ENCODE data around the gene TSKS.

The TSKS gene

DNA sequence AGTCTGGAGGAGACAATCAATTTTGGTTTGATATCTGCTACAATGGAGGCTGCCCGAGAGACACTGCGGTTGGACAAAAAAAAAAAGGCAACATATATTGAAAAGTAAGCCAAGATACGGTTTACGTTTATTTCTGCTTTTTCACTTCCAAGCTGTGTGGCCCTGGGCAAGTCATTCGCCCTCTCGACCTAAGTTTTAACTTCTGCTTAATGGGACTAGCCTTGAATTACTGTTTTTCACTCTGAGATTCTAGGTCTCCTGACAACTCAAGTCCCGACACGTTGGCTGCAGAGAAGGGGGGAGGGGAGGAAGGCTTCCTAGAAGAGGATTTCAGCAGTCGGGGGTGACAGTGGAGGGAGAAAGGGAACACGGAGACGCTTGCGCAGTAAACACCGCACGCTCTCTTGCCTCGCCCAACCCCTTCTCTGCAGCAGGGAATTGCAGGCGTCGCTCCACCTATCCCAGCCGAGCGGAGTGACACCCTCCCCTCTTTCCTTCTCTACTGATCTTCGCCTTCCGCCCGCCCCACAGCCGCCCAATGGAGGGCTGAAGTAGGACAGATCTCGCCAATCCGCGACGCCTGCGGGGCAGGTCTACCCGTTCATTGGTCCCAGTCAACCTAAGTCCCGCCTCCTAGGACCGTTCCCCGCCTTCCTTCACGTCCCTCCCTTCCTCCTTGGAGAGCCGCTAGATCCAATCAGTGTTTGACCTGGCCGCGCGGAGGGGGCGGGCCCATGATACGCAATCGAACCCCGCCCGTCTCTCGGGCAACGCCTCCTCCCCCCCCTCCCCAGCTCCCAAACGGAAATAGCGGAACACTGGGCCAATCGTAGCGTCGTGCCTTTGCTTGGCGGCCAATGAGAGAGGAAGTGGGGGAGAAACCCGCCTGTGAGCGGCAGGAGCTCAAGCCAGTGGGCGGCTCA, 3.2 kb upstream of the TSKS start:
- no peaks in the 10 kb centered on the region for H3K9me3 ChIP-seq (ENCODE audit: control insufficient read depth, insufficient read depth, low read length)
- H3K36me3 ChIP-seq (ENCODE audit: control insufficient read depth, insufficient read depth, low read length): no peaks in the 10 kb centered on the region
- no peaks in the 10 kb centered on the region for H3K27me3 ChIP-seq (ENCODE audit: control insufficient read depth, insufficient read depth, low read length)
- H3K9ac ChIP-seq (ENCODE audit: low read depth, low read length): peak overlapping the region; percentile 92
- peak overlapping the region; percentile 98 for H3K27ac ChIP-seq (ENCODE audit: low read depth, low read length)
- peaks cover 16% of the 10 kb centered on the region; the same call in 1 of the 2 replicates for H3K4me1 ChIP-seq (ENCODE audit: control insufficient read depth, insufficient read depth, low read length)
- H3K4me3 ChIP-seq (ENCODE audit: low read depth, low read length): peak overlapping the region; percentile 60

DNA sequence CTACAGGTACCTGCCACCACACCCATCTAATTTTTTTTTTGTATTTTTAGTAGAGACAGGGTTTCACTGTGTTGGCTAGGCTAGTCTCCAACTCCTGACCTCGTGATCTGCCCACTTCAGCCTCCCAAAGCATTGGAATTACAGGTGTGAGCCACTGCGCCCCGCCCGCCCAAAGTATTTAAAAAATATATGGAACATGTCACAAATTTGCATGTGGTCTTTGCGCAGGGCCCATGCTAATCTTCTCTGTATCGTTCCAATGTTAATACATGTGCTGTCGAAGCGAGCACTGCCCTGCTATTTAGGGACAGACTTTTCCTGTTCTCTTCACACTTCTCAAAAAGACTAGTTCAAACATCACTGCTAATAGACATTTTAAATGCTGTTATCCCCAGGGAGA, 1.2 kb upstream of the TSKS start:
- Histone ChIP-seq H3K27ac (ENCODE audit: low read depth, low read length) (no peak overlapping the region), H3K27me3 (ENCODE audit: control insufficient read depth, insufficient read depth, low read length) (no peaks in the 10 kb centered on the region), H3K4me3 (ENCODE audit: low read depth, low read length) (no peak overlapping the region), H3K36me3 (ENCODE audit: control insufficient read depth, insufficient read depth, low read length) (no peaks in the 10 kb centered on the region), H3K9me3 (ENCODE audit: control insufficient read depth, insufficient read depth, low read length) (no peaks in the 10 kb centered on the region), H3K9ac (ENCODE audit: low read depth, low read length) (no peak overlapping the region), H3K4me1 (ENCODE audit: control insufficient read depth, insufficient read depth, low read length) (peaks cover 16% of the 10 kb centered on the region; the same call in 1 of the 2 replicates)

DNA sequence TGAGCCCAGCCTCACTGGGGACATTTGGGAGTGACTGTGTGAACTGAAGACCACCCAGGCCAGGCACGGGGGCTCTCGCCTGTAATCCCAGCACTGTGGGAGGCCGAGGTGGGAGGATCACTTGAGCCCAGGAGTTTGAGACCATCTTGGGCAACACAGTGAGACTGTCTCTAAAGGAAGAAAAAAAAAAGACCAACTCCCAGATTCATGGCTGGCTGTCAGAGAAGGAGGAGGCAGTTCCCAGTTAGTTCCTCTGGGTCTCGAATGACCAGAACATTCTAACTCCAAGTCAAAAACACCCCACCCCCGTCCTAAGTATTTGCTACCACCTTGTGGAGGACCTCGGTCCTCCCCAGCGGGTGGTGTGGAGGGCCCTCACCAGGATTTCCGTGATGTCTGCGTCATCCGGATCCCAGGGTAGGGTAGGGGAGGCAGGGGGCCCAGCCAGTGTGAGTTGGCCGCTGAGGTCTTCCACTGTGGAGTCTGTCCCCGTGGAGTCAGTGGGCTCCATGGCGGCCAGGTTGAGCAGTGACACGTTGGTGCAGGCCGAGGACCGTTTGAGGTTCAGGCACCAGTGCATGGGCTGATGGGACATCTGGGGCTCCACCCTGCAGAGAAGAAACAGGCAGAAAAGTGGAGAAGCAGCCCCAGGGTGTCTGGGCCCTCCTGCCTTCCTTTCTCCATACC, 1.3 kb downstream of the TSKS start:
- Histone ChIP-seq H3K27ac (ENCODE audit: low read depth, low read length) (no peak overlapping the region), H3K27me3 (ENCODE audit: control insufficient read depth, insufficient read depth, low read length) (no peaks in the 10 kb centered on the region), H3K36me3 (ENCODE audit: control insufficient read depth, insufficient read depth, low read length) (no peaks in the 10 kb centered on the region), H3K9me3 (ENCODE audit: control insufficient read depth, insufficient read depth, low read length) (no peaks in the 10 kb centered on the region), H3K9ac (ENCODE audit: low read depth, low read length) (no peak overlapping the region), H3K4me1 (ENCODE audit: control insufficient read depth, insufficient read depth, low read length) (peaks cover 9% of the 10 kb centered on the region; the same call in 1 of the 2 replicates), H3K4me3 (ENCODE audit: low read depth, low read length) (no peak overlapping the region)

DNA sequence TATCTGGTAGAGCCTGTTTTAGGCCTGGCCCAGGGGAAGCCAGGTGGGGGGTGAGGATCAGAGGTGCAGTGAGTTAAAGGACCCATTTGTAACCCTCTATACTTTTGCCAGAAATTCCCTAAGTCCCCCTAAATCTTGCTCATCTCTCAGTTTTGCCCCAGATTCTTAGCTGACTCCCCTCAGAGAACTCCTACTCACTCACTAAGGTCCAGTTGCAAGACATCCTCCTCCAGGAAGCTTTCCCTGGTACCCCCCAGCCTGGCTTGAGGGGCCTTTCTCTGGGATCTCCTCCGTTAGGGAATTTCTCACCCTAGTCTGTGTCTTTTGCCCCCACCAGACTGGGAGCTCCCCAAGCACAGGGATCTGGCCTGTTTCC, 1.9 kb downstream of the TSKS start:
- no peak overlapping the region for H3K9ac ChIP-seq (ENCODE audit: low read depth, low read length)
- no peaks in the 10 kb centered on the region for H3K27me3 ChIP-seq (ENCODE audit: control insufficient read depth, insufficient read depth, low read length)
- no peak overlapping the region for H3K4me3 ChIP-seq (ENCODE audit: low read depth, low read length)
- H3K36me3 ChIP-seq (ENCODE audit: control insufficient read depth, insufficient read depth, low read length): no peaks in the 10 kb centered on the region
- no peaks in the 10 kb centered on the region for H3K9me3 ChIP-seq (ENCODE audit: control insufficient read depth, insufficient read depth, low read length)
- peaks cover 9% of the 10 kb centered on the region; the same call in 1 of the 2 replicates for H3K4me1 ChIP-seq (ENCODE audit: control insufficient read depth, insufficient read depth, low read length)
- no peak overlapping the region for H3K27ac ChIP-seq (ENCODE audit: low read depth, low read length)

DNA sequence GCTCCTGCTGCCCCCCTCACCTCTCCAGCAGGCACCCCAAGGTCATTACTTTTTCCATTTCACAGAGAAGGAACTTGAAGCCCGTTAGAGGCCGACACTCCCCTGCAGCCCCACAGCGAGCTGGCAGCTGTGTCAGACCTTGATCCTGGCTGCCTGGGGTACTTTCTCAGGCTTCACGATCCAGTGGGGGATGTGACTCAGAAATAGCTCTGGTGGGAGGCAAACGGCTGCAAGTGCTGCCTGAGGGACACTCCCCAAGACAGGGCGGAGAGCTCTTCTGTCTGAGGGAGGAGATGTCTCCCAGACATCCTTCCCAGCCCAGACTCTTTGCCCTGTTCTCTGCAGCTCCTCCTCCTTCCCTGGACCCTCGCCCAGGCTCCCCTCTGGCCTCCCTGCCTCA, 4.8 kb downstream of the TSKS start:
- Histone ChIP-seq H3K36me3 (ENCODE audit: control insufficient read depth, insufficient read depth, low read length) (no peaks in the 10 kb centered on the region), H3K9ac (ENCODE audit: low read depth, low read length) (no peak overlapping the region), H3K4me1 (ENCODE audit: control insufficient read depth, insufficient read depth, low read length) (0 out of 2 replicates have a peak, but pooled peaks cover 4% of the 10 kb centered on the region), H3K27me3 (ENCODE audit: control insufficient read depth, insufficient read depth, low read length) (no peaks in the 10 kb centered on the region), H3K4me3 (ENCODE audit: low read depth, low read length) (no peak overlapping the region), H3K27ac (ENCODE audit: low read depth, low read length) (no peak overlapping the region), H3K9me3 (ENCODE audit: control insufficient read depth, insufficient read depth, low read length) (no peaks in the 10 kb centered on the region)

DNA sequence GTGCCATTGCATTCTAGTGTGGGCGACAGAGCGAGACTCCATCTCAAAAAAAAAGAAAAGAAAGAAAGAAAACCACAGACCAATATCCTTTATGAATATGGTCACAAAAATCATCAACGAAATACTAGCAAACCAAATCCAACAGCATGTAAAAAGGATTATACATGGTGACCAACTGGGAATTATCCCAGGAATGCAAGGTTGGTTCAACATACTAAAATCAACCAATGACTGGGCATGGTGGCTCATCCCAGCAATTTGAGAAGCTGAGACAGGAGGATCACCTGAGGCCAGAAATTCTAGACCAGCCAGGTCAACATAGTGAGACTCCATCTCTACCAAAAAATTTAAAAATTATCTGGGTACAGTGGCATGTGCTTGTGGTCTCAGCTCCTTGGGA, 7.2 kb downstream of the TSKS start:
- no peak overlapping the region for H3K27ac ChIP-seq (ENCODE audit: low read depth, low read length)
- H3K4me3 ChIP-seq (ENCODE audit: low read depth, low read length): no peak overlapping the region
- no peaks in the 10 kb centered on the region for H3K36me3 ChIP-seq (ENCODE audit: control insufficient read depth, insufficient read depth, low read length)
- H3K9ac ChIP-seq (ENCODE audit: low read depth, low read length): no peak overlapping the region
- H3K4me1 ChIP-seq (ENCODE audit: control insufficient read depth, insufficient read depth, low read length): no peaks in the 10 kb centered on the region
- H3K27me3 ChIP-seq (ENCODE audit: control insufficient read depth, insufficient read depth, low read length): no peaks in the 10 kb centered on the region
- no peaks in the 10 kb centered on the region; the same call in none of the 2 replicates for H3K9me3 ChIP-seq (ENCODE audit: control insufficient read depth, insufficient read depth, low read length)

DNA sequence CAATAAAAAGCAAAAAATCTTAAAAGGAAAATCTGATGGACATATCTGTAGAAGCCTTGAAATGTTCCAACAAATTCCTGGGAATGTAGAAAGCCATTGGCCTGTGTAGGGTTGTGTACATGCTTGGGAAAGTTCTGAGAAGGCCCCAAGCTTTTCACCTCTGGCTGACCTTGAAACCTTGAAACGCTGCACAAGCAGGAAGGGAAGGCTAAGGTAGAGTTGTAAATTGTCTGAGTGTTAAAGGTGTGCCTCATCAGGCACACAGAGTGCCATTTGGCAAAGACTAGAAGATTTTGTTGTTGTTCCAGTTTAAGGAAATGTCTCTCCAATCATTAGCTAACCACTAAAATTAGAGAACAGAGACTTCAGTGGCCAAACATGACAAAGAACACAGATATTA, 10.4 kb downstream of the TSKS start:
- Histone ChIP-seq H3K27ac (ENCODE audit: low read depth, low read length) (no peak overlapping the region), H3K27me3 (ENCODE audit: control insufficient read depth, insufficient read depth, low read length) (no peaks in the 10 kb centered on the region), H3K9me3 (ENCODE audit: control insufficient read depth, insufficient read depth, low read length) (no peaks in the 10 kb centered on the region; the same call in none of the 2 replicates), H3K9ac (ENCODE audit: low read depth, low read length) (no peak overlapping the region), H3K4me3 (ENCODE audit: low read depth, low read length) (no peak overlapping the region), H3K4me1 (ENCODE audit: control insufficient read depth, insufficient read depth, low read length) (no peaks in the 10 kb centered on the region), H3K36me3 (ENCODE audit: control insufficient read depth, insufficient read depth, low read length) (no peaks in the 10 kb centered on the region)

DNA sequence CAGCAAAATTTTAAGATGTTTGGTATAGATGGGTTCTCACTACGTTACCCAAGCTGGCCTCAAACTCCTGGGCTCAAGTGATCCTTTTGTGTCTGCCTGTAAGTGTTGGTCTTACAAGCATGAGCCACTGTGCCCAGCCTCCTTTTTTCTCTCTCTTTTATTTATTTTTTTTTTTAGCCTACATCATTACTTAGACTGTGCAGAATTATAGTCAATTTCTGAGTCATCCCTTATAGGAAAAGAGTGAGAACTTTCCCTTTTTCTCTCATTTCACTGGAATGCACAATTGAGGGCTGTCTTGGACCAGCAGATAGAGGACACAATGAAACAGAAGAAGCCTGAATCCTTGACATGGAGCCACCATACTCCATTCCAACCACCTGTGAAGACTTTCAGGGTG, 13.3 kb downstream of the TSKS start:
- no peak overlapping the region for H3K4me3 ChIP-seq (ENCODE audit: low read depth, low read length)
- H3K36me3 ChIP-seq (ENCODE audit: control insufficient read depth, insufficient read depth, low read length): no peaks in the 10 kb centered on the region
- no peaks in the 10 kb centered on the region; the same call in none of the 2 replicates for H3K9me3 ChIP-seq (ENCODE audit: control insufficient read depth, insufficient read depth, low read length)
- H3K27me3 ChIP-seq (ENCODE audit: control insufficient read depth, insufficient read depth, low read length): no peaks in the 10 kb centered on the region
- H3K27ac ChIP-seq (ENCODE audit: low read depth, low read length): no peak overlapping the region
- no peak overlapping the region for H3K9ac ChIP-seq (ENCODE audit: low read depth, low read length)
- no peaks in the 10 kb centered on the region for H3K4me1 ChIP-seq (ENCODE audit: control insufficient read depth, insufficient read depth, low read length)

DNA sequence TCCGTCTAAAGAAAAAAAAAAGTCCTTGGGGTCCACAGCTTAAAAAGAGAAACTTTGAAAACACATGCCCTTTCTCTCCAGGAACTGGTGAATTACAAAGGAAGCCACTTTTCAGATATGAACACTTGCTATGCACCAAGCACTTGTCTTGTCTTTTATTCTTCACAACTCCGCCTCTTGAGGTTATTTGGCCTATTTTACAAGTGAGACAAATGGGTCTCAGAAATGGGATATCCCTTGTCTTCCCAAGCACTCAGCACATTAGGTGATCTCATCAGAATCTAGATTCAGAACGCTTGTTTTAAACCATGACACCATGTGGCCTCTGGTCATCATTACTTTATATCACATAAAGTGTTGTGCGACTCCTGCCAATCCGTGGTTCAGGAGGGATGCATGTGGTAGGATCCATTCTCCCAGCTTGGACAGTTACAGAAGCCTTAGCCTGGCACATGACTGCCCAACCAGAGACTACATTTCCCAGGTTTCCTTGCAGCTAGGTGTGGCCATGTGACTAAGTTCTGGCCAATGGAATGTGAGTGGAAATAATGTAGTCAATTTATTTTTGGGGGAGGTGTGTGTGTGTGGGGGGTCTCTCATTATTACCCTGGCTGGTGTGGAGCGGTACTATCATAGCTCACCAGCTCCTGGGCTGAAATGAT, 13.9 kb downstream of the TSKS start:
- H3K4me1 ChIP-seq (ENCODE audit: control insufficient read depth, insufficient read depth, low read length): no peaks in the 10 kb centered on the region
- no peak overlapping the region for H3K4me3 ChIP-seq (ENCODE audit: low read depth, low read length)
- H3K27ac ChIP-seq (ENCODE audit: low read depth, low read length): no peak overlapping the region
- H3K9me3 ChIP-seq (ENCODE audit: control insufficient read depth, insufficient read depth, low read length): no peaks in the 10 kb centered on the region; the same call in none of the 2 replicates
- H3K27me3 ChIP-seq (ENCODE audit: control insufficient read depth, insufficient read depth, low read length): no peaks in the 10 kb centered on the region
- H3K9ac ChIP-seq (ENCODE audit: low read depth, low read length): no peak overlapping the region
- H3K36me3 ChIP-seq (ENCODE audit: control insufficient read depth, insufficient read depth, low read length): no peaks in the 10 kb centered on the region

DNA sequence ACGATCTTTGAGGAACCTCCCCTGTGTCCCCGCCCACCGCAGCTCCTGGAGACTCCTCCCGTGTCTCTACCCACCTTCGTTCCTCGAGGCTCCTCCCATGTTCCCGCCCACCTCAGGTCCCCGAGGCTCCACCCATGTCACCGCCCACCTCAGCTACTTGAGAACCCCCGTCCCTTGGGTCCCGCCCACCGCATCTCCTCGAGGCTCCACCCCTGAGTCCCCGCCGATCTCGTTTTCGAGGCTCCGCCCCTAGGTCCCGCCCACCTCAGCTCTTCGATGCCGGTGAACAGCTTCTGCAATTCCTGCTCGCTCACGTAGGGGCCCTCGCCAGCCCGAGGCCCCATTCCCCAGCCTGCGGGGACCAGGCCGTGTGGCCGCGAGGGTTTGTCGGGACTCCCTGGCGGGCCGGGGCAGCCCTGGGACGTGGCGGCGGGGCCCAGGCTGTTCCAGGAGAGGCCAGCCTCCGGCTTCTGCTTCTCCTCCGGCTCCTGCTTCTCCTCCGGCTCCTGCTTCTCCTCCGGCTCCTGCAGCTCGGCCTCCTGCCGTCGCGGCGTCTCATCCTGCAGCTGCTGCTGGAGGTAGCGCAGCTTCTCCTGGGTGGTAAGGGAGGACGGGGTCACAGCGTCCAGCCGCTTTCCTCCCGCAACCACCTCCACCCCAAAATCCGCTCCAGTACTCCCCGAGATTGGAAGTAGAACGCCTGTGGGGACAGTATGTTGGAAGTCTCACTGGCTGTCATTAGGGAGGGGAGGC, 16.7 kb downstream of the TSKS start:
- Histone ChIP-seq H3K9ac (ENCODE audit: low read depth, low read length) (no peak overlapping the region), H3K27me3 (ENCODE audit: control insufficient read depth, insufficient read depth, low read length) (no peaks in the 10 kb centered on the region), H3K4me1 (ENCODE audit: control insufficient read depth, insufficient read depth, low read length) (no peaks in the 10 kb centered on the region), H3K9me3 (ENCODE audit: control insufficient read depth, insufficient read depth, low read length) (no peaks in the 10 kb centered on the region), H3K4me3 (ENCODE audit: low read depth, low read length) (no peak overlapping the region; the same call in 1 of the 2 replicates), H3K36me3 (ENCODE audit: control insufficient read depth, insufficient read depth, low read length) (no peaks in the 10 kb centered on the region), H3K27ac (ENCODE audit: low read depth, low read length) (no peak overlapping the region)

Data from HUES48 (cell line).